H1 (cell line): ENCODE results near the gene UNC5B. TPM values are rescaled to one million over a fixed set of nuclear protein-coding genes. Genes with fewer than 3 reads are reported as not detected.
A peak's percentile ranks its signal among the peaks of the same experiment; 100 is the strongest.

Source experiments
- CTCF ChIA-PET: fragments of 300-600 bp; sonication (Branson Sonifier 250); formaldehyde crosslinking; loops from one replicate; lab custom pipeline; 2021; ENCODE audit not compliant: partially characterized antibody; lab: Charles Lee
- POLR2A ChIA-PET: fragments of 300-600 bp; sonication (Branson Sonifier 250); formaldehyde crosslinking; loops from one replicate; lab custom pipeline; 2021; ENCODE audit warnings: inconsistent platforms; ENCODE audit not compliant: partially characterized antibody; lab: Charles Lee
- DNase-seq, 2 experiments: peaks; one replicate each; pipeline versions ENCODE4 v3.0.0 to v3.0.0-alpha.2; 2010 to 2022; ENCODE audit warnings: low spot score in 2 of 2, low read depth in 1 of 2, mixed read lengths in 1 of 2
- FAIRE-seq: peaks from 2 replicates; lab custom pipeline; 2011; peaks lifted over from hg19 to GRCh38; lab: Jason Lieb, UNC
- H2AFZ ChIP-seq: 2 replicates; pipeline ENCODE4 v1.8.1; 2012; ENCODE audit warnings: low read length, inconsistent platforms
- H2AK5ac ChIP-seq: 2 replicates; pipeline ENCODE4 v1.6.1; 2013; ENCODE audit warnings: low read depth, low read length
- H2BK120ac ChIP-seq: replicated peaks from 2 replicates; pipeline ENCODE3; 2013; ENCODE audit warnings: low read depth, low read length, inconsistent platforms
- H2BK12ac ChIP-seq: 2 replicates; pipeline ENCODE4 v1.6.1; 2013; ENCODE audit warnings: low read depth, low read length
- H2BK15ac ChIP-seq: 2 replicates; pipeline ENCODE4 v1.6.1; 2013; ENCODE audit warnings: low read length
- H2BK20ac ChIP-seq: 2 replicates; pipeline ENCODE4 v1.6.1; 2013; ENCODE audit warnings: low read length
- H2BK5ac ChIP-seq: 2 replicates; pipeline ENCODE4 v1.6.1; 2013; ENCODE audit warnings: low read depth, low read length
- H3K14ac ChIP-seq: 2 replicates; pipeline ENCODE4 v1.6.1; 2013; ENCODE audit warnings: inconsistent platforms; ENCODE audit not compliant: insufficient read length
- H3K18ac ChIP-seq: 2 replicates; pipeline ENCODE4 v1.6.1; 2013; ENCODE audit warnings: low read length; ENCODE audit errors: extremely low read depth
- H3K23ac ChIP-seq: 2 replicates; pipeline ENCODE4 v1.6.1; 2013; ENCODE audit warnings: inconsistent platforms; ENCODE audit not compliant: insufficient read length
- H3K23me2 ChIP-seq: 2 replicates; pipeline ENCODE4 v1.6.1; 2013; ENCODE audit warnings: low read depth, low read length
- H3K27ac ChIP-seq: 2 replicates; pipeline ENCODE4 v1.6.1; 2011; ENCODE audit warnings: low read depth, low read length, inconsistent platforms
- H3K27me3 ChIP-seq, 4 experiments: replicated peaks in 1 of 4; 1 replicate in 1 of 4; 2 replicates in 3 of 4; pipeline versions ENCODE4 v1.6.1 to v1.8.1; 2011 to 2013; ENCODE audit warnings: low read length in 3 of 4, mild to moderate bottlenecking in 3 of 4, inconsistent platforms in 2 of 4, mixed read lengths in 2 of 4, moderate library complexity in 1 of 4; ENCODE audit not compliant: control insufficient read depth in 3 of 4, insufficient read depth in 3 of 4; ENCODE audit errors: extremely low read depth in 1 of 4
- H3K36me3 ChIP-seq, 4 experiments: 2 replicates each; pipeline versions ENCODE4 v1.6.1 to v1.8.1; 2011 to 2013; ENCODE audit warnings: mild to moderate bottlenecking in 4 of 4, low read length in 3 of 4, moderate library complexity in 2 of 4, control low read depth in 1 of 4, inconsistent platforms in 1 of 4; ENCODE audit not compliant: insufficient read depth in 4 of 4, control insufficient read depth in 2 of 4
- H3K4ac ChIP-seq: replicated peaks from 2 replicates; pipeline ENCODE3; 2013; ENCODE audit warnings: low read length, low read depth, mixed read lengths, inconsistent platforms; ENCODE audit not compliant: insufficient read length
- H3K4me1 ChIP-seq, 4 experiments: replicated peaks in 1 of 4; 1 replicate in 1 of 4; 2 replicates in 3 of 4; pipeline versions ENCODE4 v1.6.1 to v1.8.1; 2011 to 2013; ENCODE audit warnings: low read length in 3 of 4, inconsistent platforms in 2 of 4, mixed read lengths in 1 of 4; ENCODE audit not compliant: insufficient read depth in 4 of 4, control insufficient read depth in 3 of 4
- H3K4me2 ChIP-seq, 2 experiments: 2 replicates each; pipeline versions ENCODE4 v1.6.1 to v1.8.1; 2011 to 2013; ENCODE audit warnings: low read depth in 2 of 2, low read length in 2 of 2, control low read depth in 1 of 2, inconsistent platforms in 1 of 2, mild to moderate bottlenecking in 1 of 2; ENCODE audit not compliant: insufficient read depth in 1 of 2
- H3K4me3 ChIP-seq, 4 experiments: fragments of 200-600, 300-600 bp in 1 of 4; sonication (generic), shearing (Covaris generic), sonication (Bioruptor Twin) in 1 of 4; 2 replicates each; pipeline versions ENCODE4 v1.5.1 to v1.8.1; 2011 to 2016; ENCODE audit warnings: low read length in 4 of 4, low read depth in 3 of 4, control low read depth in 2 of 4, inconsistent platforms in 2 of 4, mild to moderate bottlenecking in 2 of 4, mixed read lengths in 1 of 4, moderate library complexity in 1 of 4; ENCODE audit not compliant: insufficient read depth in 2 of 4; ENCODE audit errors: extremely low read depth in 1 of 4
- H3K56ac ChIP-seq: replicated peaks from 2 replicates; pipeline ENCODE3; 2013; ENCODE audit warnings: low read depth, mild to moderate bottlenecking, mixed read lengths, low read length, inconsistent platforms; ENCODE audit not compliant: insufficient read length
- H3K79me1 ChIP-seq: 2 replicates; pipeline ENCODE4 v1.6.1; 2013; ENCODE audit warnings: low read depth, low read length, control low read depth
- H3K79me2 ChIP-seq, 2 experiments: 2 replicates each; pipeline versions ENCODE4 v1.6.1 to v1.8.1; 2012 to 2013; ENCODE audit warnings: low read length in 2 of 2, mild to moderate bottlenecking in 2 of 2, inconsistent platforms in 1 of 2; ENCODE audit not compliant: insufficient read depth in 2 of 2, control insufficient read depth in 1 of 2
- H3K9ac ChIP-seq, 4 experiments: replicated peaks in 1 of 4; 1 replicate in 1 of 4; 2 replicates in 3 of 4; pipeline versions ENCODE4 v1.6.1 to v1.8.1; 2011 to 2013; ENCODE audit warnings: low read depth in 3 of 4, low read length in 3 of 4, control low read depth in 2 of 4, mild to moderate bottlenecking in 2 of 4, moderate library complexity in 2 of 4, inconsistent platforms in 1 of 4; ENCODE audit errors: extremely low read depth in 1 of 4
- H3K9me3 ChIP-seq, 2 experiments: 2 replicates each; pipeline versions ENCODE4 v1.6.1 to v1.8.1; 2012 to 2013; ENCODE audit warnings: mild to moderate bottlenecking in 2 of 2, moderate library complexity in 2 of 2, control low read depth in 1 of 2, inconsistent platforms in 1 of 2, low read depth in 1 of 2, low read length in 1 of 2, mixed read lengths in 1 of 2; ENCODE audit not compliant: insufficient read depth in 2 of 2
- H4K20me1 ChIP-seq, 2 experiments: replicated peaks in 1 of 2; 2 replicates each; pipeline versions ENCODE3 to v1.8.1; 2011 to 2013; ENCODE audit warnings: inconsistent platforms in 2 of 2, low read length in 2 of 2, mild to moderate bottlenecking in 1 of 2; ENCODE audit not compliant: insufficient read depth in 2 of 2, control insufficient read depth in 1 of 2
- H4K5ac ChIP-seq: 2 replicates; pipeline ENCODE4 v1.6.1; 2013; ENCODE audit warnings: low read length, low read depth, mixed read lengths, inconsistent platforms; ENCODE audit not compliant: insufficient read length
- H4K8ac ChIP-seq: 2 replicates; pipeline ENCODE4 v1.8.0; 2013; ENCODE audit warnings: mild to moderate bottlenecking, moderate library complexity, low read length, inconsistent platforms; ENCODE audit not compliant: insufficient read depth; ENCODE audit errors: extremely low read depth
- H4K91ac ChIP-seq: replicated peaks from 2 replicates; pipeline ENCODE3; 2013; ENCODE audit warnings: low read length, mixed read lengths, inconsistent platforms; ENCODE audit not compliant: insufficient read length
- RAD21 ChIP-seq, 2 experiments: IDR thresholded peaks in 1 of 2; conservative IDR thresholded peaks in 1 of 2; 2 replicates each; pipeline ENCODE4 v1.6.1; 2011; ENCODE audit warnings: low read depth in 2 of 2, low read length in 2 of 2, improper control_type of control experiment in 1 of 2, inconsistent platforms in 1 of 2, mild to moderate bottlenecking in 1 of 2, moderate library complexity in 1 of 2
- RBBP5 ChIP-seq: IDR thresholded peaks from 2 replicates; pipeline ENCODE4 v1.7.1; 2012; ENCODE audit warnings: low read depth, mild to moderate bottlenecking, inconsistent platforms, low read length, moderate library complexity, borderline replicate concordance
- WGBS, 2 experiments: shearing (Covaris generic) in 1 of 2; methylation state at CpG; one replicate each; pipeline versions ENCODE4 v1.1.6 to v1.1.7; 2013 to 2015; ENCODE audit warnings: low lambda C conversion rate in 2 of 2, mixed read lengths in 2 of 2, inconsistent platforms in 1 of 2, low coverage in 1 of 2, missing lambda C conversion rate in 1 of 2; ENCODE audit not compliant: insufficient replicate concordance in 2 of 2, insufficient coverage in 1 of 2, insufficient read length in 1 of 2; ENCODE audit errors: extremely low coverage in 1 of 2, missing lambda C conversion rate in 1 of 2; 5-methylcytosine and 5-hydroxymethylcytosine counted together
- polyA plus RNA-seq, 7 experiments: library from polyadenylated mRNA; depleted of rRNA in 3 of 7; stranded (reverse) in 5 of 7; unstranded in 2 of 7; fragments of >200 nt in 5 of 7; fragments of 200-250 nt in 2 of 7; gene quantifications; 1 replicate in 5 of 7; 2 replicates in 1 of 7; 4 replicates in 1 of 7; pipeline versions ENCODE4 v1.2.1 to v1.2.3, GENCODE V29; 2011 to 2013; ENCODE audit warnings: missing spikeins in 2 of 7, mixed read lengths in 2 of 7
- total RNA-seq: library from RNA; stranded (reverse); fragmentation: NEBNext Ultra II Directional; extraction: Animal tissue kit (Norgen Biotek cat#: 25700); gene quantifications from 2 replicates; pipeline ENCODE4 v1.2.1, GENCODE V29; 2021

The UNC5B gene
- total and polyA plus RNA-seq, 2 of the 8 experiments (the other 6 are each of a cell fraction or from before 2014, with no cell fraction given), result 27.9 to 31.8 TPM

DNA sequence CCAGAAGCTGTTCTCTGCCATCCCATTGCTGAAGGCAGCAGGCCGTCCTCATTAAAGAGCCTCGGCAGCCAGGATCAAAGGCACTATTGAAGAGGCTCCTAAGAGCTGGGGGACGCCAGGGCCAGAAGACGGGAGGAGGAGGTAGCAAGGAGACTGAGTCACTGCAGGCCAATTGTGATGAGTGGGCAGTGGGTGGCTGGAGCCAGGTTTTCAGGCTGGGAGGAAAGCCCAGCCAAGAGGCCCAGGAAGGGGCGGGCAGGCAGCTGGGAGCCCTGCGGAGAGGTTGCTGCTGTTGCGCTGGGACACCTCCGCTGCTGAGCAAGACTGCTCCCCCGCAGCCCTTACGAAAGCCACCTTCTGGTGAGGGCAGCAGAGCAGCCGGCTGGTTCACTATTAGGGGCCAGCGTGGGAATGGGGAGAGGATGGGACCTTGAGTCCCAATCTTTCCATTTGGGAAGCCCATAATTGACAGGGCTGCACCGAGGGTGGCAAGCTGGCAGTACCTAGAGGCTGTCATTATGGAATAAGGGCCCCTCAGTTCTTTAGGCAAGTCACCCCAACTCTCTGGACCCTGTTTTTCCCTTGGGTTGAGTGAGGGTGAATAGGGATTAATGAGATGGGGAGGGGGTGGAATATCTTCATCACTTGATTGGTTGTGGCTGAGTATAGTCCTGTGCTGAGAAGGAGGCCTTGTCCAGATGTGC lies 48.4 kb downstream of the UNC5B start:
- no peaks in the 10 kb centered on the region for H3K23me2 ChIP-seq
- POLR2A ChIA-PET, result interaction anchor here (0.9 to 1.6 kb wide), 4 partner anchors 8 to 47 kb away, joined by 3 to 6 read pairs (median 3); no protein-coding TSS in a partner anchor
- no peak overlapping the region for H2AK5ac ChIP-seq
- no peak overlapping the region for H2BK120ac ChIP-seq
- H3K9ac ChIP-seq, result no peak overlapping the region
- no peaks in the 10 kb centered on the region for H3K9me3 ChIP-seq
- no peak overlapping the region for H4K8ac ChIP-seq
- H4K20me1 ChIP-seq, result peaks cover 0 to 6% of the 10 kb centered on the region in 2 experiments
- FAIRE-seq (no peak), DNase-seq (no peak)
- peak overlapping the region; percentile 56 for H3K18ac ChIP-seq
- H3K23ac ChIP-seq, result no peak overlapping the region
- peaks cover 22 to 52% (median 36%) of the 10 kb centered on the region in 4 experiments for H3K4me1 ChIP-seq
- 0 out of 2 replicates have a peak overlapping the region, but pooled peaks have one; percentile 33 for H2BK15ac ChIP-seq
- CTCF ChIA-PET, result interaction anchor here (0.6 to 4.0 kb wide), 17 partner anchors 8 to 357 kb away, joined by 3 to 21 read pairs (median 5); partner anchors contain the start of gene UNC5B
- no peak overlapping the region for H3K4ac ChIP-seq
- H2BK5ac ChIP-seq, result no peak overlapping the region
- H2BK12ac ChIP-seq, result peak overlapping the region; percentile 50; the same call in 1 of the 2 replicates
- H2BK20ac ChIP-seq, result no peak overlapping the region
- peaks cover 0 to 2% (median 0%) of the 10 kb centered on the region in 4 experiments; a peak in 1 of 7 replicates for H3K27me3 ChIP-seq
- H3K79me2 ChIP-seq, result no peaks in the 10 kb centered on the region
- H4K91ac ChIP-seq, result no peak overlapping the region
- peak overlapping the region in 1 of 2 experiments; percentile 3; a peak in 1 of 4 replicates for H3K4me2 ChIP-seq
- H3K56ac ChIP-seq, result no peak overlapping the region
- no peak for TF ChIP-seq RBBP5
- TF ChIP-seq RAD21 (IDR thresholded peaks at IDR 0.05 in 1 of 2, conservative IDR thresholded peaks at IDR 0.05 in 1 of 2; ENCODE audit: low read depth in 2 of 2, low read length in 2 of 2), result peak; percentile 1 to 24; a peak in 1 of 4 replicates
- no peak overlapping the region for H3K4me3 ChIP-seq
- 39% methylated on average over 13 of the region's 13 CpGs; no CpG with 5 or more reads in 1 of the 2 experiments for WGBS, 2 experiments
- H4K5ac ChIP-seq, result no peak overlapping the region
- H2AFZ ChIP-seq, result no peak overlapping the region
- H3K79me1 ChIP-seq, result no peaks in the 10 kb centered on the region
- H3K14ac ChIP-seq, result no peak overlapping the region
- no peak overlapping the region for H3K27ac ChIP-seq
- H3K36me3 ChIP-seq, result no peaks in the 10 kb centered on the region
